KG1 (cell line): ENCODE measurements around the gene PIRT.

Experiments used
- DNase-seq: peaks from one replicate; lab custom pipeline; 2025; lab: John Stamatoyannopoulos, UW

PIRT gene

GRCh38 chr17:10789694-10790271 is 48.1 kb downstream of the PIRT start:
- DNase-seq, result no peak

GRCh38 chr17:10787306-10788045 is 50.4 kb downstream of the PIRT start:
- no peak for DNase-seq

DNA sequence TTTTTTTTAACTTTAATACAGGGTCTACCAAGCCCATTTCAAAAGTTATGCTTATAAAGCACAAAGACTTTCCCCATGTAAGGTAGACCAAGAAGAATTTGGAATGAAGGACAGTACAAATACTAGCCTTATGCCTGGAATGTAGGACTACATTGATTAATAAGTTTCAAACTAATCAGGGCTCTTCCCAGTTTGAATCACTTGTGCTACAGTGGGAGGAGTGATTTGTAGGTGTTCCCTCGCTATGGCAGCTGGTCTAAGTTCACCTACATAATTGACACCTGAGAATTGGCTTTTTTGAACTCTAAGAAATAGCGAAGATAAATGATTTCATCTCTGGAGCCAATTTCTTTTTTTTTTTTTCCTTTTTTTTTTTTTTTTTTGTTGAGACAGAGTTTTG is 52.6 kb downstream of the PIRT start:
- DNase-seq, result no peak

GRCh38 chr17:10779609-10780008 is 58.3 kb downstream of the PIRT start:
- no peak for DNase-seq

GRCh38 chr17:10777890-10778289 is 60.0 kb downstream of the PIRT start:
- no peak for DNase-seq

GRCh38 chr17:10777131-10777807 is 60.6 kb downstream of the PIRT start:
- DNase-seq, result no peak

- no peak for DNase-seq
Measured at GRCh38 chr17:10776381-10776780, 61.5 kb downstream of the PIRT start.

- DNase-seq, result no peak
Measured at GRCh38 chr17:10775740-10776356, 62.0 kb downstream of the PIRT start.

DNA sequence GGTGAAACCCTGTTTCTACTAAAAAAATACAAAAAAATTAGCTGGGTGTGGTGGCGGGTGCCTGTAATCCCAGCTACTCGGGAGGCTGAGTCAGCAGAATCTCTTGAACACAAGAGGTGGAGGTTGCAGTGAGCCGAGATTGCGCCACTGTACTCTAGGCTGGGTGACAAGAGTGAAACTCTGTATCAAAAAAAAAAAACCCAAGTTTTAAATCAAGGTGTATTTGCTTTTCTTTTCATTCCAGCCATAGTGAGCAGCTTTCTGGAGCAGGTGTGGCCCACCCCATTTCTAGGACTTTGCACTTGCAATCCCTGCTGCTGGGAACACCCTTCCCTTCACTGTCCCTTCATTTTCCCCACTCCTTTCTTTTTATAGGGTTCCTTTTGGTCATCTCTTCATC is 62.8 kb downstream of the PIRT start:
- no peak for DNase-seq

DNA sequence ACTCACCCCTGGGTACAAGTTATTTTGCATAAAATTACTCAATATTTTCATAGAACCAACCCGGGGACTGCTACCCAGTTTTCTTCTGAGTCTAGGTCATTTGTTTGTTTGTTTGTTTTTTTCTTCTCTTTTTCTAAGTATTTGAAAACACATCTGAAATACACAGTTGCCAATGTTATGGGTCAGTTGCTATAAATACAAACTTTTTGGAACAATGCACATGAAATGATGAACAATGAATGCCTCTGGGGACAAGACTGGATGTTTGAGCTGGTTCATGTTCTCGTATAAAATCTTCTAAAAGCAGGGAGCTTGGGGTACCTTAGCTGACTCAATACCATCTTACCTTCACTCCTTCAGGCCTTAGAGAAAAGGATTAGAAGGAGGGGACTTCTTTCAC is 64.5 kb downstream of the PIRT start:
- no peak for DNase-seq
